Stimulated activated CD8-positive, alpha-beta memory T cell treated with anti-CD3 and anti-CD28 coated beads, Interleukin-12 subunit alpha, Interleukin-12 subunit beta, amount 100 ng/mL, for 4 hours (primary cell): Measurements from ENCODE around the gene CLDN10.
"Not testable (repeated sequence)": the region's sequence is repeated elsewhere in the genome, so short reads cannot be mapped to it uniquely, and the experiment has no call there.

ENCODE experiments used
- DNase-seq: peaks from one replicate; pipeline ENCODE4 v3.0.0-alpha.2; 2020; ENCODE audit warnings: low read depth

The CLDN10 gene

GRCh38 chr13:95552539-95553441 lies at the start of gene CLDN10:
Gene CLDN10, plus strand, starts transcription at chr13:95552720. Its CDS starts 34 bp downstream, at chr13:95552754.
- no peak for DNase-seq

DNA sequence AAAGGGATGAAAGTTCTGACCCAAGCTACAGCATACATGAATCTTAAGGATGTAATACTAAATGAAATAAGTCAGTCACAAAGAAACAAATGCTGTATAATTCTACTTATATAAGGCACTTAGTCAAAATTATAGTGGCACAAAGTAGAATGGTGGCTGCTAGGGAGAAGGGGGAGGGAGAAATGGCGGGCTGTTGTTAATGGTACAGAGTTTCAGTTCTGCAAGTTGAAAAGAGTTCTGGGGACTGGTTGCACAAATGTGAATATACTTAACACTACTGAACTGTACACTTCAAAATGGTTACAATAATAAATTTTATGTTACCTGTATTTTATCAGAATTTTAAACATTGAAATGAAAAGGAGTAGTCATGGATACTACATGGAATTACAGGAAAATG lies 48.9 kb upstream of the CLDN10 start:
- DNase-seq: no peak

DNA sequence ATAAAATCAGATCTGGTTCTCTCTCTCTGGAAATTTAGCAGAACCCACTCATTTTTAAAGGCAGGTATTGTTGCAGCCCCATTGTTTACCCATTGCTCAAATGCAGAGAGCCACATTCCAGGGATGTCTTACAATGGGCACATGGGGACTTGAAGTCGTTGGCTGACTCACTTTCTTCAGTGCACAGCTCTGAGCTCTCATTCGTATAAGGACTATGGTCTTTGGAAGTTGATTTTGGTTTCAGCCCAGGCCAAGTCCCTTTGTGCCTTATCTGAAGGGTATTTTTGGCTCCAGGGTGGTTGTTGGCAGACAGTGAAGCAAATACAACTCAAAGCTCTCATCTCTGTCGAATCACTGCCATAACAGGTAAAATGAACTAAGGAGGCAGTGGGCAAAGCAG lies 47.3 kb upstream of the CLDN10 start:
- DNase-seq: no peak

GRCh38 chr13:95505986-95506385 lies 46.5 kb upstream of the CLDN10 start:
- DNase-seq: no peak

GRCh38 chr13:95507991-95508390 lies 44.5 kb upstream of the CLDN10 start:
- no peak for DNase-seq

DNA sequence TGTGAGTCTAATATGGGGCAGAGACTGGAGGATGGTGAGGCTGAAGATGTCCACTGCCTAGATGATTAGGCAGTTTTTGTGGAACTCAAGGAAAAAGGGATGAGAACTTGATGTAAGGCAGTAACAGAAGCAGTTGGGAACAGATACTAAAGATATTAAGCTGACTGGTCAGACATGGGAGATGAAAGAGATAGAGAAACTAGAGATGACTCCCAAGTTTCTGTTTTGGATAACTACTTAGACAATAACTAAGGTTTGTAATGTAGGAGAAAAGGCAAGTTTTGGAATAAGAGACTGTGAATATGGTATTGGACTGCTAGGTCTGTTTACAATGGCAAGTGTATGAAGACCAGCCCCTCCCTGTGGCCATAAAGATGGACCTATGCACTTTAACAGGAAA lies 43.5 kb upstream of the CLDN10 start:
- DNase-seq: no peak

GRCh38 chr13:95509521-95510310 lies 42.8 kb upstream of the CLDN10 start:
- no peak for DNase-seq

DNA sequence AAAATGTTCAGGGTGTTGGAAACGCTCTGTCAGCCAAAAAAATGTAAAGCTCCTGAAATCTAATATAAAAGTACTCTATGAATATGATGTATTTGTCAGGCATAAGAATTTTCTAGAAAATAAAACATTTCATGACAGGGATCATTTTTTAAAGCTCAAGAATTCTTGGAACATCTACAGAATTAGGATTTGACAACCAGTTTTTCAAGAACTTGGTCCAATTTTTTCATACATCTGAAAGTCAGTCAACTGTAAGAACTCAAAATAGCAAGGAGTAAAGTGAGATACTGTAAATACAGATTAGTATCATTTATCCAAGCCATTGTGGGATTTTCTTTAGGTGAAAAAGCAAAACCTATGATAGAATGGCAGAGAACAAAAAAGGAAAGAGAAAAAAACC lies 41.6 kb upstream of the CLDN10 start:
- DNase-seq: no peak

DNA sequence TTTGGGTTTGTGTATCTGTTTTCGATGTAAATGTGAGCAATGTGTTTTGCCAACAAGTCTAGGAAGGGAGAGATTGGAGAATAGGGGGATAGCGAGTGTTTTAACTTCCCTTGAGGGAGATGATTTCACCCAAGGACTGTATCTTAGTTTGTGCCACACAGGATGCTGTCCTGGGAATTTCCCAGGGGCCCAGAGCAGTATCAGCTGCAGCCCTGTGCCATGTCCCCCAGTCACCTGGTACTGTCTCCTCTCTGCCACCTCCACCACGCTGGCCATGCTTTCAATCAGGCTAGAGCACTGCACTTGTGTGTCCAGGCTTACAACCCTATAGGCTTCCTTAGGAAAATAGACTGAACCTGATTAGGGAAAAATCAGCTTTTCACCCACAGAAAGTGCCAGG lies 40.1 kb upstream of the CLDN10 start:
- DNase-seq: no peak

DNA sequence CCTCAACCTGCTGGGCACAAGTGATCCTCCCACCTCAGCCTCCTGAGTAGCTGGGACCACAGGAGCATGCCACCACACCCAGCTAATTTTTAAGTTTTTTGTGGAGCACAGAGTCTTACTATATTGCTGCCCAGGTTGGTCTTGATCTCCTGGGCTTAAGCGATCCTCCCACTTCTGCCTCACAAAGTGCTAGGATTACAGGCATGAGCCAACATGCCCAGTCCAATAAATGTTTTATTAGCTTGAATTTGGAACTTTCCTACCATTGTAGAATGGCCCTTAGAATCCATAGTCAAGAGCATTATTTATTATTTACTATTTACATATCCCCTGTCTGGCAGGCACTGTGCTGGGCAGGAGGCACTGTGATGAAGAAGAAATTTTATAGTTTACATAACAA lies 39.6 kb upstream of the CLDN10 start:
- no peak for DNase-seq

DNA sequence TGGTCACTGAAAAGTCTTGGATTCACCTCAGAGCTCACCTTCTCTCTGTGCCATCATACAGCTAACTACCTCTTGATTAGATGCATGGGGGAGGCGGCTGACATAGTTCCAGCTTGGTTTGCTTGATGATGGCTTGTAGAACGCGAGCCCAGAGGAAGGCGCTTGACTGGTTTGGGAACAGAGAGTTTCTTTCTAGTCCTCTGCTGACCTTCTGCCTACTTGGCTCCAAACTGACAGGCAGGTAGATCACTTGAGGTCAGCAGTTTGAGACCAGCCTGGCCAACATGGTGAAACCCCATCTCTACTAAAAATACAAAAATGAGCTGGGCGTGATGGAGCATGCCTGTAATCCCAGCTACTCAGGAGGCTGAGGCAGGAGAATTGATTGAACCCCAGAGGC lies 36.9 kb upstream of the CLDN10 start:
- DNase-seq: not testable (repeated sequence)

DNA sequence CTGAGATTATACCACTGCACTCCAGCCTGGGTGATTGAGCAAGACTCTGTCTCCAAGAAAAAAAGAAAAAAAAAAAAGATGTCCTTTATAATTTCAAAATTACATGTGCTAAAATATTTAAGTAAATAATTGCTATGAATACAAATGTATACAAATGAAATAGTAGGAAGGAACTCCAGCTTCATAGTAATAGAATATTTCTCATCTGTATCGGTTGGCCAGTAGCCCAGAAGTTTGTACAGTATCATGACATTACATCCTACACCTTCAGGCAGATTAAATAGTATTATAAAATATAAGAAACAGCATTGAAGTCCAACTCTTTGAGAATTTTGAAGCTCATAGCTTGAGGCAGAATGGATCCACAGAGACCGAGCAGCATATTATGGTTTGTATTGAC lies 36.5 kb upstream of the CLDN10 start:
- no peak for DNase-seq

DNA sequence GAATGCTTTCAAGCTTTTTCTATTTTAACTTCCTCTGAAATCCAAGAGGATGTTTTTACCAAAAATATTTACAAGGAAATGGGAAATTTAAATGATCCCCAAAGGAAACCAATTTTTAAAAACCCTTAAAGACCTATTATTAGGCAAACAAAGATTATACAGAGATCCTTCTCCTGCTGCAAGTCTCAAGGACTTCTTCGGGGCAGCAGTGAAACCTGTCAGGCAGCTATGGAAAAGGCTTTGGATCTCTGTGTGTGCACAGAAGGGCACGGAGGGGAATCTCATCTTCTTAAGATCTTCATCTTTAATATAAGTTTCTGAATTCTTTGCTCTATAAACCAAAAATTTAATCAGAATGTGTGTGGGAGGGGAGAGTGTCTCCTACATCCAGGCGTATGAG lies 36.0 kb upstream of the CLDN10 start:
- DNase-seq: no peak

DNA sequence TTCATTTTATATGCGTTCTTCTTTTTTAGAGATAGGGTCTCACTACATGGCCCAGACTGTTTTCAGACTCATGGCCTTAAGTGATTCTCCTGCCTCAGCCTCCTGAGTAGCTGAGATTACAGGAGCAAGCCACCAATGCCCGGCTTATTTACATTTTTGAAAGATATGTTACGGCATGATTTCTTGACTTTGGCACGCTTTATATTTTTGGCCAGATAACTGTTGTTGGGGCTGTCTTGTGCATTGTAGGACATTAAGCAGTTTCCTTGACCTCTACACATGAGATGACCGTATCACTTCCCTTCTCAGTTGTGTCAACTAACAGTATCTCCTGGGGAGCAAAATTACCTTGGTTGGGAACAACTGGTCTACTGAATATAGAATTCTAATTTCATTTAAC lies 28.9 kb upstream of the CLDN10 start:
- no peak for DNase-seq

- DNase-seq: no peak
Observed at GRCh38 chr13:95524264-95524901, 28.1 kb upstream of the CLDN10 start.

- DNase-seq: no peak
Observed at GRCh38 chr13:95527955-95528354, 24.6 kb upstream of the CLDN10 start.

GRCh38 chr13:95530178-95530577 lies 22.3 kb upstream of the CLDN10 start:
- no peak for DNase-seq

- no peak for DNase-seq
Observed at GRCh38 chr13:95533545-95534160, 18.9 kb upstream of the CLDN10 start.

GRCh38 chr13:95535243-95535642 lies 17.3 kb upstream of the CLDN10 start:
- DNase-seq: no peak

- no peak for DNase-seq
Observed at GRCh38 chr13:95536632-95537241, 15.8 kb upstream of the CLDN10 start.

GRCh38 chr13:95540888-95541287 lies 11.6 kb upstream of the CLDN10 start:
- DNase-seq: no peak

GRCh38 chr13:95541308-95541707 lies 11.2 kb upstream of the CLDN10 start:
- DNase-seq: no peak
